NCI-H510A treated with DMSO at 0.1 percent for 48 hours (cell line): ENCODE data around the gene CACNA1E.
"Not testable (repeated sequence)": the region's sequence is repeated elsewhere in the genome, so short reads cannot be mapped to it uniquely, and the experiment has no call there.

Experiments used
- DNase-seq: peaks from one replicate; lab custom pipeline; 2025; lab: John Stamatoyannopoulos, UW

CACNA1E gene

DNA sequence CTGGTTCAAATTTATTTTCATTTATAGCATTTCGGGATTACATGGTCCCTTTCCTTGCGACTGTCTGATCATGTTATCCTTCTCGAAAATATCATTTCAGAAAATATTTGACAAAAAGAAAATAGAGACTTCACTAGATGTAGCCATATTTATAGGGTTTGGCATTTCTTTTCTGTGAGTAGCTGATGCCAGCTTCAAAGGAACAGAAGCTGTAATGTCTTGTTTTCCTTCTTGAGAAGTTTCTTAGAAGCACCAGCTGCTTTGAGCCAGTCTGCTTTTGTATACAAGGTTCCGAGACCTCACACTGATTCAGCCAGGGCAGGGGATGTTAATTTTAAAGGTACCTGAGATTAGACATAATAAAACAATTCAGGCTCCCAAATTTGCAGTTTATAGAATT is 329.9 kb downstream of the CACNA1E start:
- DNase-seq = no peak

DNA sequence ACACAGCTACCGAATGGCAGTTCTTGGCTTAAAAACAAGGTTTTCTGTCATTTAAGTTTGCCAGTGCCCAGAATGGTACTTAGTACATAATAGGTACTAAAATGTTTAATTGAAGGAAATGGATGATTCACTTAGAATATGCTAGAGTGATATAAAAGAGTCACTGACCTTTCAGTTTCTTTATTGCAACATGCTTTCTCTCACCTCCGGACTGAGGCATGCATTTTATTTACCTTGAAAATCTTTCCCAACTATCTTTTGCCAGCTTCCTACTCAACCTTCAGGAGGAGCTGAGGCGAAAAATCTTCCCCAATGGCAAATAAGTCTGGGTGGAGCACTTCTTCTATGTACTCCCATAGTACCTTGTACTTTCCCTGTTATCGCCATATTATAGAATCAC is 333.3 kb downstream of the CACNA1E start:
- no peak for DNase-seq

DNA sequence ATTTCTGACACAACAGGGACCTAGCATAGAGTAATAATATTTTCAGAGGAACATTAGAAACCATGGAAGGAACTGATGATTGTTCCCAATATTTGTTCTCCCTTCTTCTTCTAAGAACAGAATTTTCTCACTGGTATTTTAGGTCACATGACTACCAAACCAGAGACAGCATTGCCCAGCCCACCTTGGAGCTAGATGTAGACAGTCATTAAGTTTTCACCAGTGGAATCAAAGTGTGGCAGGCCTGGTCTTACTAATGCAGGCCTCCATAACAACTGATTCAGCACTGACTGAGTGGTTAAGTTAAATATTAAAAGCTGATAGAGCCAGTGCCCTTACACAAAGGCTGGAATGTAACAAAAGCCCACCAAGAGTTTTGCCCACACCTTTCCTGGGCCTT is 333.8 kb downstream of the CACNA1E start:
- DNase-seq = no peak

DNA sequence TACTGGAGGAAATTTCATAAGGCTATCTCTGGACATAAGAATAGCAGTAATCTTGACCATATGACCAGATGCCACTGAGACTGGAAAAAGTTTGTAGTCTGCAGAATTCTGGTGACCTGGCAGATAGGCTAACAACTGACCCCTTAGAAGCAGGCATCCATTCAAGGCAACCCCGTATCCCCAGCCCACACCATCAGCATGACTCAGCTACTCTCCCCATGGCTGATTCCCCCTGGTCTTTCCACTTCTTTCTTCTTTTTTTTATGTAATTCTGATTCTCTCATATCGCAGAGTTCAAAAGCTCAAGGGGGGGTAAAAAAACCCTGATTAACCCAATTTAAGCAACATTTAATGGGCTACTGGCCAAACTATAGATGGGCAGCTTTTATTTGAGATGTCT is 335.1 kb downstream of the CACNA1E start:
- no peak for DNase-seq

DNA sequence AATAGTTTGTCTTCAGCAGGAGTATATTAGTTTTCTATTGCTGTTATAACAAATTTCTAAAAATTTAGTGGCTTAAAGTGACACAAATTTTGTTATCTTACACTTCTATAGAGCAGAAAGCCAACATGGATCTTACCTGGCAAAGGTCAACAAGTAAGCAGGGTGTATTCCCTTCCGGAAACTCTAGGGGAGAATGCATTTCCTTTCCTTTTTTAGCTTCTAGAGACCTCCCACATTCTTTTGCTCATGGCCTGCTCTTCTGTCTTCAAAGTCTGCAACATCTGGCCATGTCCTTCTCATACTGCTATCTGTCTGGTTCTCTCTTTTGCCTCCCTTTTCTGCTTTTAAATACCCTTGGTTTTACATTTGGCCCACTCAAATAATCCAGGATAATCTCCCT is 335.6 kb downstream of the CACNA1E start:
- no peak for DNase-seq

DNA sequence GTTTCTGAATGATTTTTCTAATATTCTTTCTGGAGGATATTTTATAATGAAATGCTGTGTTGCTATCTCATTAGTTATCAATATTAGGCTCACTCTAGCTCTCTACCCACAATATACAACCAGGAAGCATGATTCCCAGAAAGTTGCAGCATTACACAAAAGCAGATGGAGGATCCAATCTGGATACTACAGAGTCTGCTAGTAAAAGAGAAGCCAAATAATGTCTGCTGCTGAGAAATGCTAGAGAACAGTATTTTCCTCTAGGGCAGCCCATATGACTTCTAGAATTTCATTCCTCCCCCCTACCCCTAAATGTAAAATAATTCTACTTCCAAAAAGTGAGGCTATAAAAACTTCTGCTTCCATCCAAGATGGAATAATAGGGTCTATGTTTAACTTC is 338.4 kb downstream of the CACNA1E start:
- no peak for DNase-seq

DNA sequence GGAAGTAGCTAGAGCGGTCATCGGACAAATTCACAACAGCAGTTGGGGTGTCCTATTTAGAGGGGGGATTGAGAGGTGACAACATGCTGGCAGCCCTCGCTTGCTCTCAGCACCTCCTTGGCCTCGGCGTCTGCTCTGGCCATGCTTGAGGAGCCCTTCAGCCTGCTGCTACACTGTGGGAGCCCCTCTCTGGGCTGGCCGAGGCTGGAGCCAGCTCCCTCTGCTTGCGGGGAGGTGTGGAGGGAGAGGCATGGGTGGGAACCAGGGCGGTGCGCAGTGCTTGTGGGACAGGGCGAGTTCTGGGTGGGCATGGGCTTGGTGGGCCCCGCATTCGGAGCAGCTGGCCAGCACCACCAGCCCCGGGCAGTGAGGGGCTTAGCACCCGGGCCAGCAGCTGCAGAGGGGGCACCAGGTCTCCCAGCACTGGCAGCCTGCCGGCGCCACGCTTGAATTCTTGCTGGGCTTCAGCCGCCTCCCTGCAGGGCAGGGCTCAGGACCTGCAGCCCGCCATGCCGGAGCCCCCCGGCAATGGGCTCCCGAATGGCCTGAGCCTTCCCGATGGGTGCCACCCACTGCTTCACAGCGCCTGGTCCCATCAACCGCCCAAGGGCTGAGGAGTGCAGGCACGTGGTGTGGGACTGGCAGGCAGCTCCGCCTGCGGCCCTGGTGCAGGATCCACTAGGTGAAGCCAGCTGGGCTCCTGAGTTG is 349.0 kb downstream of the CACNA1E start:
- not testable (repeated sequence) for DNase-seq

DNA sequence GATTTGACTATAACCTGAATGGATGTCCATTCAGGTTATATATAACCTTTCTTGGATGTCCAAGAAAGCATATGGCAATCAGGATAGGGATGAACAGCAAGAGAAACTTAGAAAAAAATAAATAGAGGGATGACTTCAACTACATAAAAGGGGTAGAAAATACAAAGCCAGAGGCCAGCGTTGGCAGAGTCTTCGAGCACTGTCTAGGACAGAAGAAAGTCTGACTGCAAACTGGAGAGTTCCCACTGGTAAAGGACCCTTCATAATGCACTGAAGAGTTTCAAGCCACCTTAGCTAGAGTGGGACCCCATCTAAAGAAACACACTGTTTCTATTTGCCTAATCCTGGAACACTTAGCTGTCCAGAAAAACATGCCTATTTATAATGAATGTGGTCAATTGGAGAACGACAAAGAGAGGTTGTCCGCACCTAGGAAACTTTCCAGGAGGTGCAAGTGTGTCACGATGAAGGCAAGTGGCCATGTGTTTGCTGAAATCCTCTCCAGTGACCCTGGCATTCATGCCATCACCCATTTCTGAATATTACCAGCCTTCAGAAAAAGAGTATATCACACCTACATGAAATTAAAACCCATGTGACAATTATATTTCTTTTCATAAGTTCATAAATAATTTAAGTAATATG is 362.8 kb downstream of the CACNA1E start:
- no peak for DNase-seq

DNA sequence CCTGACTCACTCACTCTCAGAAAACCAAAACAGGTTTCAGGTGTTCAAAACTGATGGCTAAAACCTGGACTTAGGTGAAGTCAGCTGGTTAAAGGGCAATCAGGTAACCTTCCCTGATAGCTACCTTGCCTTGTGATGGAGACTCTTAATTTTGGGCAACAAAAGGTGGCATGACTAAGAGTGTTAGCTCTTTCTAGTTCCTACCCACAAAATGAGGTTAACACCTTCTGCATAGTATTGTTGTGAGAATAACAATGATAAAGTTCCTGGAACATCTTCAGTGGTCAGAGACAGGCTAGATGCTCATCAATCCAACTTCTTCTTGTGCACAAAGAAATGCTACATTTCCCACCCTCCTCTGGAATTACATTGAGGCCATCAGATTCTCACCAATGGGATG is 363.4 kb downstream of the CACNA1E start:
- no peak for DNase-seq

DNA sequence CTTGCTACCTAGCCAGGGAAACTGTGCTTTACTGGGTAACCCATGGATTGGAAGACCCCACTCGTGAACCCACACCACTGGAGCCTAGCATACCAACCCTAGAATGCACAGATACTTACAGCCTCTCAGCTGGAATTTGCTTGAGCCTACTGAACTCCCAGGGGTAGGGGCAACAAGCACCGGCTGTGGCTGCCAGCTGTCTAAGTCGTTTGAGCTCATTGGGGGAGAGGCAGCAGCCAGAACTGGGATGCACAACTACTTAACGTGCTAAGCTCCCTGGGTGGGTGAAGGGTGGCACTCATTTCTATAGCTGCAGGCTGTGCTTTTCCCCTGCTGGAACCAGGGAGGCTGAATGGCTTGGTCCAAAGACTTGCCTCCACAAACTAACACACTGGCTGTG is 365.8 kb downstream of the CACNA1E start:
- DNase-seq = no peak

DNA sequence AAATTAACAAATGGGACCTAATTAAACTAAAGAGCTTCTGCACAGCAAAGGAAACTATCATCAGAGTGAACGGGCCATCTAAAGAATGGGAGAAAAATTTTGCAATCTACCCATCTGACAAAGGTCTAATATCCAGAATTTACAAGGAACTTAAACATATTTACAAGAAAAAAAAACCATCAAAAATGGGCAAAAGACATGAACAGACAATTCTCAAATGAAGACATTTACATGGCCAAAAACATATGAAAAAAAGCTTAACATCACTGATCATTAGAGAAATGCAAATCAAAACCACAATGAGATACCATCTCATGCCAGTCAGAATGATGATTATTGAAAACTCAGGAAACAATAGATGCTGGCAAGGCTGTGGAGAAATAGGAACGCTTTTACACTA is 370.9 kb downstream of the CACNA1E start:
- DNase-seq = not testable (repeated sequence)

DNA sequence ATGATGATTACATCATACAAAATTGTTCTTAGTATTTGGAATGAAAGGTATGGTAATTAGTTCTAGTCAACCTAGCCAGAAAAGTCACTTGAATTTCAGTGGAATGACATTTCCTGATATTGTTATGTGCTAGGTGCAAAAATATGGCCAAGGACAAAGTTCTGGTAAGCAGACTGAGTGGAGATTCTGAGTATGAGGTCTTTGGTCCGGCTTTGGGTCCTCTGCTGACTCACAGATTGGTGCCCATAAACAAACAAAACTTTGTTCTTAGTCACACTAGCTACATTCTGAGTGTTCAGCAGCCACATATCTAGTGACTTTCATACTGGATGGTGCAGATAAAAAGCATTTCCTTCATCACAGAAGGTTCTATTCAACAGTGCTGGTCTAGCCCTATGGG is 372.1 kb downstream of the CACNA1E start:
- DNase-seq = no peak
